Measurements from ENCODE around the gene CDK12. TPM values are rescaled to one million over a fixed set of nuclear protein-coding genes. Genes with fewer than 3 reads are reported as not detected.

The CDK12 gene
- total and polyA plus RNA-seq, 9 of the 15 experiments (the other 6 are each of a cell fraction or from before 2014, with no cell fraction given), result 3.4 to 65.6 (median 36.8) TPM

- Histone ChIP-seq H3K4me3 (peak overlapping the region; percentile 88), H3K9ac (ENCODE audit: insufficient read depth in 1 of 2, low read depth in 2 of 2, low read length in 2 of 2) (peak overlapping the region; percentile 95 to 100), H3K79me2 (ENCODE audit: control insufficient read depth, insufficient read depth, low read length) (peaks cover 58% of the 10 kb centered on the region), H3K27ac (ENCODE audit: extremely low read depth, low read depth, low read length) (peak overlapping the region; percentile 100), H3K36me3 (ENCODE audit: control insufficient read depth, insufficient read depth, low read length) (peaks cover 16% of the 10 kb centered on the region; the same call in 2 of the 3 replicates), H3K9me3 (replicated peaks; ENCODE audit: control insufficient read depth, insufficient read depth, low read depth, low read length) (no peaks in the 10 kb centered on the region), H3K4me1 (replicated peaks in 1 of 2; ENCODE audit: control insufficient read depth in 2 of 2, insufficient read depth in 2 of 2, low read length in 2 of 2) (peaks cover 0 to 5% of the 10 kb centered on the region in 2 experiments; a peak in 1 of 5 replicates), H3K4me2 (ENCODE audit: insufficient read depth, low read length) (peak overlapping the region; percentile 95), H4K20me1 (replicated peaks; ENCODE audit: control insufficient read depth, insufficient read depth, low read length) (peaks cover 22% of the 10 kb centered on the region), H2AFZ (ENCODE audit: low read depth, low read length) (peak overlapping the region; percentile 94; the same call in 1 of the 2 replicates), H3K27me3 (ENCODE audit: control insufficient read depth in 2 of 2, insufficient read depth in 2 of 2, low read length in 2 of 2) (no peaks in the 10 kb centered on the region), H3K9me1 (ENCODE audit: control insufficient read depth, insufficient read depth, low read length) (no peaks in the 10 kb centered on the region)
- ATAC-seq (peak; percentile 25), DNase-seq (ENCODE audit: extremely low read depth in 1 of 4, low spot score in 3 of 4) (peak in 2 of 4 experiments; percentile 23 to 84), FAIRE-seq (no peak)
- in situ Hi-C loops (cut with MboI), result no loop called here
- CTCF ChIA-PET (ENCODE audit: low intra/inter-chr PET ratio), result no interaction called here
- intact Hi-C loops (cut with micrococcal nuclease), result no loop called here
- whole genome bisulfite sequencing (ENCODE audit: insufficient coverage, low coverage, missing lambda C conversion rate), result under 1% methylated on average over 33 of the region's 34 CpGs
- POLR2A ChIA-PET, result interaction anchor here (0.6 to 7.0 kb wide), 18 partner anchors 8 to 314 kb away, joined by 3 to 72 read pairs (median 3); partner anchors contain the start of gene MED1
- BruUV-seq (replicated peaks), result no TSS peak
- TF ChIP-seq CHD1 (IDR thresholded peaks at IDR 0.05; ENCODE audit: low read length), result peak; percentile 41
- TF ChIP-seq JUND (IDR thresholded peaks at IDR 0.05; ENCODE audit: borderline replicate concordance, low read depth, low read length), result no peak
- no peak for TF ChIP-seq JUND (tag; IDR thresholded peaks at IDR 0.05; ENCODE audit: borderline replicate concordance, low read depth, low read length)
- no peak for TF ChIP-seq XRCC5 (IDR thresholded peaks at IDR 0.05; ENCODE audit: low read depth, low read length)
- TF ChIP-seq HMGXB4 (CRISPR knock-in tag; IDR thresholded peaks at IDR 0.05), result 0 out of 2 replicates have a peak, but pooled peaks have one; percentile 26
- TF ChIP-seq NFIX (CRISPR knock-in tag; IDR thresholded peaks at IDR 0.05; ENCODE audit: low read depth), result no peak
- TF ChIP-seq CREB3L1 (IDR thresholded peaks at IDR 0.05; ENCODE audit: borderline replicate concordance, low read depth), result no peak
- TF ChIP-seq CBX8 (IDR thresholded peaks at IDR 0.05; ENCODE audit: borderline replicate concordance, extremely low read depth, low read depth, low read length, poor library complexity, severe bottlenecking), result no peak
- TF ChIP-seq NR2F6 (CRISPR knock-in tag; IDR thresholded peaks at IDR 0.05), result no peak
- no peak for TF ChIP-seq RAD21 (CRISPR knock-in tag; conservative IDR thresholded peaks at IDR 0.05 in 1 of 2, IDR thresholded peaks at IDR 0.05 in 1 of 2)
- TF ChIP-seq TCF3 (CRISPR knock-in tag; IDR thresholded peaks at IDR 0.05), result no peak
- TF ChIP-seq SIN3A (IDR thresholded peaks at IDR 0.05; ENCODE audit: borderline replicate concordance in 2 of 2, control insufficient read depth in 1 of 2, low read depth in 2 of 2, low read length in 2 of 2), result peak in 1 of 2 experiments; percentile 10; a peak in 1 of 4 replicates
- TF ChIP-seq ELK3 (CRISPR knock-in tag; IDR thresholded peaks at IDR 0.05), result no peak
- TF ChIP-seq RFX7 (CRISPR knock-in tag; IDR thresholded peaks at IDR 0.05), result no peak
- no peak for TF ChIP-seq HDAC2 (IDR thresholded peaks at IDR 0.05)
Measured at GRCh38 chr17:39461926-39462569, 762 bp downstream of the CDK12 start.

All from K562 (cell line).